ENCODE measurements around the gene KCTD7. TPM values are rescaled to one million over a fixed set of nuclear protein-coding genes. Genes with fewer than 3 reads are reported as not detected.

The KCTD7 gene
- total and polyA plus RNA-seq, 10 of the 15 experiments (the other 5 are each of a cell fraction or from before 2014, with no cell fraction given): 1.6 to 18.0 (median 9.4) TPM

DNA sequence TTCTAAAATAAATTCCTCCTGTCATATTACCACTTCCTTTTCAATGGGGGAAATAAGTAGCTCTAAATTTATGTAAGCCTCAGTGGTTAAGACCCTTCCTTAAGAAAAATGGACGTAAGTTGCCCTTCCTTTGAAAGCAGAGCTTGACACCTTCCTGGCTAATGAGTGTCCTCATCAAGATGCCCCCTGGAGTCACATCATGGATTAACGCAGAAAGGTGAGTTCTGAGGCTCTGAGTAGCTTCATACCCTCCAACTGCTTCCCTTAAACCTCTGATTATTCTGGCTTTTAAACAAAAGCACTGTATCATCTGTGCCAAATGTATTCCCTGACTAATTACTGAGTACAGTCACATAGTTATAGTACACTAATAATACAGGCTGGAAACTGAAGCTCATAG, 14.7 kb downstream of the KCTD7 start (continued):
- TF ChIP-seq, protein P1, sequence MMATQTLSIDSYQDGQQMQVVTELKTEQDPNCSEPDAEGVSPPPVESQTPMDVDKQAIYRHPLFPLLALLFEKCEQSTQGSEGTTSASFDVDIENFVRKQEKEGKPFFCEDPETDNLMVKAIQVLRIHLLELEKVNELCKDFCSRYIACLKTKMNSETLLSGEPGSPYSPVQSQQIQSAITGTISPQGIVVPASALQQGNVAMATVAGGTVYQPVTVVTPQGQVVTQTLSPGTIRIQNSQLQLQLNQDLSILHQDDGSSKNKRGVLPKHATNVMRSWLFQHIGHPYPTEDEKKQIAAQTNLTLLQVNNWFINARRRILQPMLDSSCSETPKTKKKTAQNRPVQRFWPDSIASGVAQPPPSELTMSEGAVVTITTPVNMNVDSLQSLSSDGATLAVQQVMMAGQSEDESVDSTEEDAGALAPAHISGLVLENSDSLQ (IDR thresholded peaks at IDR 0.05): no peak
- TF ChIP-seq ETV6 (conservative IDR thresholded peaks at IDR 0.05 in 1 of 2, IDR thresholded peaks at IDR 0.05 in 1 of 2; ENCODE audit: borderline replicate concordance in 1 of 2, low read depth in 1 of 2): no peak
- TF ChIP-seq CHD4 (IDR thresholded peaks at IDR 0.05): no peak
- TF ChIP-seq BACH1 (IDR thresholded peaks at IDR 0.05; ENCODE audit: borderline replicate concordance): no peak
- TF ChIP-seq, protein P2, sequence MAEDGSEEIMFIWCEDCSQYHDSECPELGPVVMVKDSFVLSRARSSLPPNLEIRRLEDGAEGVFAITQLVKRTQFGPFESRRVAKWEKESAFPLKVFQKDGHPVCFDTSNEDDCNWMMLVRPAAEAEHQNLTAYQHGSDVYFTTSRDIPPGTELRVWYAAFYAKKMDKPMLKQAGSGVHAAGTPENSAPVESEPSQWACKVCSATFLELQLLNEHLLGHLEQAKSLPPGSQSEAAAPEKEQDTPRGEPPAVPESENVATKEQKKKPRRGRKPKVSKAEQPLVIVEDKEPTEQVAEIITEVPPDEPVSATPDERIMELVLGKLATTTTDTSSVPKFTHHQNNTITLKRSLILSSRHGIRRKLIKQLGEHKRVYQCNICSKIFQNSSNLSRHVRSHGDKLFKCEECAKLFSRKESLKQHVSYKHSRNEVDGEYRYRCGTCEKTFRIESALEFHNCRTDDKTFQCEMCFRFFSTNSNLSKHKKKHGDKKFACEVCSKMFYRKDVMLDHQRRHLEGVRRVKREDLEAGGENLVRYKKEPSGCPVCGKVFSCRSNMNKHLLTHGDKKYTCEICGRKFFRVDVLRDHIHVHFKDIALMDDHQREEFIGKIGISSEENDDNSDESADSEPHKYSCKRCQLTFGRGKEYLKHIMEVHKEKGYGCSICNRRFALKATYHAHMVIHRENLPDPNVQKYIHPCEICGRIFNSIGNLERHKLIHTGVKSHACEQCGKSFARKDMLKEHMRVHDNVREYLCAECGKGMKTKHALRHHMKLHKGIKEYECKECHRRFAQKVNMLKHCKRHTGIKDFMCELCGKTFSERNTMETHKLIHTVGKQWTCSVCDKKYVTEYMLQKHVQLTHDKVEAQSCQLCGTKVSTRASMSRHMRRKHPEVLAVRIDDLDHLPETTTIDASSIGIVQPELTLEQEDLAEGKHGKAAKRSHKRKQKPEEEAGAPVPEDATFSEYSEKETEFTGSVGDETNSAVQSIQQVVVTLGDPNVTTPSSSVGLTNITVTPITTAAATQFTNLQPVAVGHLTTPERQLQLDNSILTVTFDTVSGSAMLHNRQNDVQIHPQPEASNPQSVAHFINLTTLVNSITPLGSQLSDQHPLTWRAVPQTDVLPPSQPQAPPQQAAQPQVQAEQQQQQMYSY (CRISPR knock-in tag; IDR thresholded peaks at IDR 0.05): no peak
- TF ChIP-seq RBBP5 (conservative IDR thresholded peaks at IDR 0.05): no peak
- no peak for TF ChIP-seq JUNB (IDR thresholded peaks at IDR 0.05)
- no peak for TF ChIP-seq MYB (IDR thresholded peaks at IDR 0.05; ENCODE audit: borderline replicate concordance, low read depth, low read length)
- no peak for TF ChIP-seq NFXL1 (IDR thresholded peaks at IDR 0.05; ENCODE audit: borderline replicate concordance)
- TF ChIP-seq, protein P3, sequence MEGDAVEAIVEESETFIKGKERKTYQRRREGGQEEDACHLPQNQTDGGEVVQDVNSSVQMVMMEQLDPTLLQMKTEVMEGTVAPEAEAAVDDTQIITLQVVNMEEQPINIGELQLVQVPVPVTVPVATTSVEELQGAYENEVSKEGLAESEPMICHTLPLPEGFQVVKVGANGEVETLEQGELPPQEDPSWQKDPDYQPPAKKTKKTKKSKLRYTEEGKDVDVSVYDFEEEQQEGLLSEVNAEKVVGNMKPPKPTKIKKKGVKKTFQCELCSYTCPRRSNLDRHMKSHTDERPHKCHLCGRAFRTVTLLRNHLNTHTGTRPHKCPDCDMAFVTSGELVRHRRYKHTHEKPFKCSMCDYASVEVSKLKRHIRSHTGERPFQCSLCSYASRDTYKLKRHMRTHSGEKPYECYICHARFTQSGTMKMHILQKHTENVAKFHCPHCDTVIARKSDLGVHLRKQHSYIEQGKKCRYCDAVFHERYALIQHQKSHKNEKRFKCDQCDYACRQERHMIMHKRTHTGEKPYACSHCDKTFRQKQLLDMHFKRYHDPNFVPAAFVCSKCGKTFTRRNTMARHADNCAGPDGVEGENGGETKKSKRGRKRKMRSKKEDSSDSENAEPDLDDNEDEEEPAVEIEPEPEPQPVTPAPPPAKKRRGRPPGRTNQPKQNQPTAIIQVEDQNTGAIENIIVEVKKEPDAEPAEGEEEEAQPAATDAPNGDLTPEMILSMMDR (IDR thresholded peaks at IDR 0.05 in 2 of 3, conservative IDR thresholded peaks at IDR 0.05 in 1 of 3; ENCODE audit: control insufficient read depth in 2 of 3, extremely low read depth in 1 of 3, insufficient read depth in 1 of 3, low read depth in 3 of 3, low read length in 3 of 3): no peak
- no peak for TF ChIP-seq BCLAF1 (IDR thresholded peaks at IDR 0.05)
- TF ChIP-seq FOXK2 (IDR thresholded peaks at IDR 0.05): no peak
- TF ChIP-seq POLR2A (IDR thresholded peaks at IDR 0.05; ENCODE audit: low read depth, low read length): no peak
- TF ChIP-seq SMC3 (IDR thresholded peaks at IDR 0.05; ENCODE audit: borderline replicate concordance, low read length): no peak
- TF ChIP-seq EZH2 (IDR thresholded peaks at IDR 0.05; ENCODE audit: borderline replicate concordance, control insufficient read depth, low read depth, low read length): no peak
